ENCODE measurements around the gene PDZRN3. TPM values are rescaled to one million over a fixed set of nuclear protein-coding genes. Genes with fewer than 3 reads are reported as not detected.

The PDZRN3 gene
- total and polyA plus RNA-seq, 4 donors: 7.3 to 36.4 (median 16.3) TPM

- no peak for ATAC-seq (ENCODE audit: insufficient read depth, low FRiP score)
- Histone ChIP-seq H3K9me3 (ENCODE audit: control insufficient read depth in 4 of 4, insufficient read depth in 3 of 4, low read length in 3 of 4) (no peaks in the 10 kb centered on the region), H3K27me3 (ENCODE audit: control insufficient read depth in 3 of 3, insufficient read depth in 3 of 3, low read length in 2 of 3) (no peaks in the 10 kb centered on the region), H3K9ac (ENCODE audit: insufficient read depth in 1 of 2, low read length in 2 of 2) (no peak overlapping the region), H3K27ac (ENCODE audit: low read depth in 1 of 2, low read length in 1 of 2) (no peak overlapping the region), H3K4me3 (no peak overlapping the region), H3K4me1 (ENCODE audit: control insufficient read depth in 5 of 5, insufficient read depth in 5 of 5, low read length in 5 of 5) (peaks cover 0 to 35% (median 14%) of the 10 kb centered on the region in 5 donors), H3K36me3 (ENCODE audit: control insufficient read depth in 4 of 4, insufficient read depth in 4 of 4, low read length in 4 of 4) (no peaks in the 10 kb centered on the region)
- WGBS, 2 donors: 35 to 59% methylated on average over 3 of the region's 3 CpGs
- no peak for TF ChIP-seq CTCF (IDR thresholded peaks at IDR 0.05; ENCODE audit: control extremely low read depth, extremely low read depth)
- DNase-seq: no peak
Measured at GRCh38 chr3:73542136-73542535, 82.6 kb downstream of the PDZRN3 start.

- WGBS, 2 donors: 82 to 84% methylated on average over 1 of the region's 1 CpG
- peaks cover 0 to 25% (median 14%) of the 10 kb centered on the region in 5 donors for H3K4me1 ChIP-seq (ENCODE audit: control insufficient read depth in 5 of 5, insufficient read depth in 5 of 5, low read length in 5 of 5)
Measured at GRCh38 chr3:73540969-73541740, 83.6 kb downstream of the PDZRN3 start.

GRCh38 chr3:73538486-73538885, 86.3 kb downstream of the PDZRN3 start:
- no peaks in the 10 kb centered on the region for H3K27me3 ChIP-seq (ENCODE audit: control insufficient read depth in 3 of 3, insufficient read depth in 3 of 3, low read length in 2 of 3)
- H3K9ac ChIP-seq (ENCODE audit: insufficient read depth in 1 of 2, low read length in 2 of 2): no peak overlapping the region
- ATAC-seq (ENCODE audit: insufficient read depth, low FRiP score): no peak
- H3K4me1 ChIP-seq (ENCODE audit: control insufficient read depth in 5 of 5, insufficient read depth in 5 of 5, low read length in 5 of 5): peaks cover 0 to 10% (median 9%) of the 10 kb centered on the region in 5 donors
- no peak for DNase-seq
- 79% methylated on average over 2 of the region's 2 CpGs for WGBS, 2 donors
- TF ChIP-seq CTCF (IDR thresholded peaks at IDR 0.05; ENCODE audit: control extremely low read depth, extremely low read depth): no peak
- H3K4me3 ChIP-seq: no peak overlapping the region
- H3K9me3 ChIP-seq (ENCODE audit: control insufficient read depth in 4 of 4, insufficient read depth in 3 of 4, low read length in 3 of 4): no peaks in the 10 kb centered on the region
- no peaks in the 10 kb centered on the region for H3K36me3 ChIP-seq (ENCODE audit: control insufficient read depth in 4 of 4, insufficient read depth in 4 of 4, low read length in 4 of 4)
- no peak overlapping the region for H3K27ac ChIP-seq (ENCODE audit: low read depth in 1 of 2, low read length in 1 of 2)

More at GRCh38 chr3:73540969-73541740, 83.6 kb downstream of the PDZRN3 start:
- Histone ChIP-seq H3K27ac (ENCODE audit: low read depth in 1 of 2, low read length in 1 of 2) (no peak overlapping the region), H3K36me3 (ENCODE audit: control insufficient read depth in 4 of 4, insufficient read depth in 4 of 4, low read length in 4 of 4) (no peaks in the 10 kb centered on the region), H3K4me3 (no peak overlapping the region), H3K27me3 (ENCODE audit: control insufficient read depth in 3 of 3, insufficient read depth in 3 of 3, low read length in 2 of 3) (no peaks in the 10 kb centered on the region), H3K9me3 (ENCODE audit: control insufficient read depth in 4 of 4, insufficient read depth in 3 of 4, low read length in 3 of 4) (no peaks in the 10 kb centered on the region), H3K9ac (ENCODE audit: insufficient read depth in 1 of 2, low read length in 2 of 2) (no peak overlapping the region)
- no peak for TF ChIP-seq CTCF (IDR thresholded peaks at IDR 0.05; ENCODE audit: control extremely low read depth, extremely low read depth)
- DNase-seq (no peak), ATAC-seq (ENCODE audit: insufficient read depth, low FRiP score) (no peak)
